ENCODE measurements around the gene DPYSL5. TPM values are rescaled to one million over a fixed set of nuclear protein-coding genes. Genes with fewer than 3 reads are reported as not detected.

DPYSL5 gene
- total and polyA plus RNA-seq, 2 donors (not counting 3 experiments of a cell fraction or from before 2014, with no cell fraction given) = not detected

Other genes starting within 250 kb of the DPYSL5 start
- gene CIB4, start 206.8 kb upstream of the DPYSL5 start, total RNA-seq = not detected in 2 replicates
- not detected in 2 replicates for gene CIB4, start 206.8 kb upstream of the DPYSL5 start, polyA plus RNA-seq
- gene KCNK3, start 155.4 kb upstream of the DPYSL5 start, total RNA-seq = not detected in 2 replicates
- 0.03 TPM in 1 of 2 replicates, not detected in the other for gene KCNK3, start 155.4 kb upstream of the DPYSL5 start, polyA plus RNA-seq
- gene SLC35F6, start 83.8 kb upstream of the DPYSL5 start, total RNA-seq = 36.6 and 39.8 TPM in 2 replicates
- gene SLC35F6, start 83.8 kb upstream of the DPYSL5 start, polyA plus RNA-seq = 34.6 and 43.8 TPM in 2 replicates
- 33.1 and 34.1 TPM in 2 replicates for gene CENPA, start 62.1 kb upstream of the DPYSL5 start, total RNA-seq
- gene CENPA, start 62.1 kb upstream of the DPYSL5 start, polyA plus RNA-seq = 18.6 and 22.0 TPM in 2 replicates
- 5.0 and 6.1 TPM in 2 replicates for gene MAPRE3, start 122.5 kb downstream of the DPYSL5 start, total RNA-seq
- 4.4 and 6.7 TPM in 2 replicates for gene MAPRE3, start 122.5 kb downstream of the DPYSL5 start, polyA plus RNA-seq
- gene TMEM214, start 184.8 kb downstream of the DPYSL5 start, total RNA-seq = 107 and 109 TPM in 2 replicates
- 163 and 187 TPM in 2 replicates for gene TMEM214, start 184.8 kb downstream of the DPYSL5 start, polyA plus RNA-seq
- gene AGBL5, start 203.5 kb downstream of the DPYSL5 start, total RNA-seq = 27.5 and 28.2 TPM in 2 replicates
- 40.4 and 41.9 TPM in 2 replicates for gene AGBL5, start 203.5 kb downstream of the DPYSL5 start, polyA plus RNA-seq
- 415 TPM in 2 replicates for gene OST4, start 223.5 kb downstream of the DPYSL5 start, total RNA-seq
- gene OST4, start 223.5 kb downstream of the DPYSL5 start, polyA plus RNA-seq = 1,189 and 2,226 TPM in 2 replicates
- gene EMILIN1, start 230.5 kb downstream of the DPYSL5 start, total RNA-seq = 4.1 and 16.6 TPM in 2 replicates
- 11.7 and 15.5 TPM in 2 replicates for gene EMILIN1, start 230.5 kb downstream of the DPYSL5 start, polyA plus RNA-seq
- 3.7 and 4.4 TPM in 2 replicates for gene KHK, start 238.6 kb downstream of the DPYSL5 start, total RNA-seq
- 2.4 and 2.9 TPM in 2 replicates for gene KHK, start 238.6 kb downstream of the DPYSL5 start, polyA plus RNA-seq